Caco-2 (cell line): Measurements from ENCODE around the gene PARD3. TPM values are rescaled to one million over a fixed set of nuclear protein-coding genes. Genes with fewer than 3 reads are reported as not detected.

ENCODE experiments used
- BruUV-seq: library from RNA; stranded (reverse); fragments of 400-500 nt; replicated peaks from 2 replicates; lab custom pipeline; 2021; lab: Mats Ljungman, UMichigan
- CTCF ChIA-PET: fragments of 300-600 bp; sonication (Branson Sonifier 250); formaldehyde crosslinking; loops from one replicate; lab custom pipeline; 2022; ENCODE audit warnings: antibody characterized with exemption; lab: Charles Lee
- POLR2A ChIA-PET: fragments of 300-600 bp; sonication (Branson Sonifier 250); formaldehyde crosslinking; loops from one replicate; lab custom pipeline; 2022; ENCODE audit warnings: antibody characterized with exemption; lab: Charles Lee
- DNase-seq, 2 experiments: peaks; one replicate each; pipeline versions ENCODE4 v3.0.0 to v3.0.0-alpha.2; 2020 to 2022
- H3K27me3 ChIP-seq: replicated peaks from 2 replicates; pipeline ENCODE4 v1.6.0; 2011; ENCODE audit warnings: low read length; ENCODE audit not compliant: control insufficient read depth, insufficient read depth
- H3K36me3 ChIP-seq: 2 replicates; pipeline ENCODE4 v1.5.1; 2011; ENCODE audit warnings: low read length; ENCODE audit not compliant: control insufficient read depth, insufficient read depth
- H3K4me1 ChIP-seq: fragments of 250-450 bp; sonication (Bioruptor Pico); 2 replicates; pipeline ENCODE4 v1.5.1; 2020; ENCODE audit warnings: mild to moderate bottlenecking
- H3K4me3 ChIP-seq: 2 replicates; pipeline ENCODE4 v1.5.1; 2011; ENCODE audit warnings: low read depth, mild to moderate bottlenecking, control low read depth, low read length
- H3K9me3 ChIP-seq: fragments of 250-450 bp; sonication (Bioruptor Pico); 2 replicates; pipeline ENCODE4 v1.5.1; 2020; ENCODE audit warnings: mild to moderate bottlenecking, moderate library complexity
- H3K27ac Mint-ChIP-seq: one replicate; pipeline ENCODE4 v1.8.0; 2022; ENCODE audit warnings: mixed read lengths; ENCODE audit not compliant: unreplicated experiment
- H3K27me3 Mint-ChIP-seq: one replicate; pipeline ENCODE4 v1.8.0; 2022; ENCODE audit warnings: mixed read lengths; ENCODE audit not compliant: insufficient read depth, unreplicated experiment
- H3K36me3 Mint-ChIP-seq: one replicate; pipeline ENCODE4 v1.8.0; 2022; ENCODE audit warnings: mild to moderate bottlenecking, mixed read lengths; ENCODE audit not compliant: insufficient read depth, unreplicated experiment
- H3K4me1 Mint-ChIP-seq: one replicate; pipeline ENCODE4 v1.8.0; 2022; ENCODE audit warnings: low read depth, mixed read lengths; ENCODE audit not compliant: unreplicated experiment
- H3K4me3 Mint-ChIP-seq: one replicate; pipeline ENCODE4 v1.8.0; 2022; ENCODE audit warnings: mild to moderate bottlenecking, moderate library complexity, mixed read lengths; ENCODE audit not compliant: unreplicated experiment
- H3K9me3 Mint-ChIP-seq: one replicate; pipeline ENCODE4 v1.8.0; 2022; ENCODE audit warnings: mixed read lengths; ENCODE audit not compliant: unreplicated experiment
- CTCF ChIP-seq, 2 experiments: fragments of 200-600 bp in 1 of 2; IDR thresholded peaks; 1 replicate in 1 of 2; 2 replicates in 1 of 2; pipeline versions ENCODE4 v1.5.1 to v1.8.0; 2011 to 2022; ENCODE audit warnings: antibody characterized with exemption in 1 of 2, control low read depth in 1 of 2, inconsistent platforms in 1 of 2, low read depth in 1 of 2, low read length in 1 of 2, mild to moderate bottlenecking in 1 of 2, moderate library complexity in 1 of 2; ENCODE audit not compliant: insufficient read depth in 1 of 2, severe bottlenecking in 1 of 2, unreplicated experiment in 1 of 2
- intact Hi-C: fragments of 100-400 bp; cut with micrococcal nuclease; formaldehyde crosslinking; loops from one replicate; pipeline ENCODE4 v1.10.0; 2022; ENCODE audit not compliant: unreplicated experiment
- total RNA-seq: library from RNA; stranded (reverse); gene quantifications from 2 replicates; pipeline ENCODE4 v1.2.3, GENCODE V29; 2022

Gene PARD3
- total RNA-seq, 1 experiment from 2014 or later, result 80.7 TPM

GRCh38 chr10:34850558-34850957, 35.5 kb upstream of the PARD3 start:
- no peaks in the 10 kb centered on the region for H3K9me3 Mint-ChIP-seq
- Histone ChIP-seq H3K27me3 (no peaks in the 10 kb centered on the region), H3K36me3 (no peaks in the 10 kb centered on the region), H3K9me3 (no peaks in the 10 kb centered on the region; the same call in 1 of the 2 replicates), H3K4me1 (peaks cover 4% of the 10 kb centered on the region; the same call in 1 of the 2 replicates), H3K4me3 (no peak overlapping the region)
- no TSS peak for BruUV-seq
- H3K27me3 Mint-ChIP-seq, result peaks cover 3% of the 10 kb centered on the region
- no peak for TF ChIP-seq CTCF (IDR thresholded peaks at IDR 0.05; ENCODE audit: insufficient read depth in 1 of 2, low read depth in 1 of 2, low read length in 1 of 2, severe bottlenecking in 1 of 2, unreplicated experiment in 1 of 2)
- H3K36me3 Mint-ChIP-seq, result no peaks in the 10 kb centered on the region
- POLR2A ChIA-PET, result no interaction called here
- peaks cover 7% of the 10 kb centered on the region for H3K4me1 Mint-ChIP-seq
- intact Hi-C loops, result no loop called here
- no peak overlapping the region for H3K4me3 Mint-ChIP-seq
- no peak for DNase-seq
- no peak overlapping the region for H3K27ac Mint-ChIP-seq
- CTCF ChIA-PET, result no interaction called here

GRCh38 chr10:34850036-34850435, 34.9 kb upstream of the PARD3 start:
- Histone ChIP-seq H3K4me1 (peaks cover 4% of the 10 kb centered on the region; the same call in 1 of the 2 replicates), H3K36me3 (no peaks in the 10 kb centered on the region), H3K9me3 (no peaks in the 10 kb centered on the region; the same call in 1 of the 2 replicates), H3K27me3 (no peaks in the 10 kb centered on the region), H3K4me3 (no peak overlapping the region)
- Mint-ChIP-seq H3K36me3 (no peaks in the 10 kb centered on the region), H3K9me3 (no peaks in the 10 kb centered on the region), H3K27ac (no peak overlapping the region), H3K4me3 (no peak overlapping the region), H3K27me3 (peaks cover 3% of the 10 kb centered on the region), H3K4me1 (peaks cover 7% of the 10 kb centered on the region)
- ChIA-PET CTCF (no interaction called here), POLR2A (no interaction called here)
- DNase-seq, result no peak
- no TSS peak for BruUV-seq
- intact Hi-C loops, result no loop called here
- no peak for TF ChIP-seq CTCF (IDR thresholded peaks at IDR 0.05; ENCODE audit: insufficient read depth in 1 of 2, low read depth in 1 of 2, low read length in 1 of 2, severe bottlenecking in 1 of 2, unreplicated experiment in 1 of 2)

DNA sequence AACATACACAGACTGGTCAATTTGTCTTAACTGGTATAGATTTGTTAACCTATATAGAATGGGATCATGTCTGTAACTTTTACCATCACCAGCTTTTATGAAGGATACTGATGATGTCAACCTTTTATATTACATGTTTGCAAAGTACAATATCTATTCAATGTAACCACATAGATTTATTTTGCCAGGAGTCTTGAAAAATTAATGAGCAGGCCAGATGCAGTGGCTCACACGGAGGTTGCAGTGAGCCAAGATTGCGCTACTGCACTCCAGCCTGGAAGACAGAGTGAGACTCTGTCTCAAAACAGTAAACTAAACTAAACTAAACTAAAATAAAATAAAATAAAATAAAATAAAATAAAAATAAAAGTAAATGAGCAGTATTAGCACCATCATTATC, 30.0 kb upstream of the PARD3 start:
- DNase-seq, result no peak
- H3K27me3 ChIP-seq, result no peaks in the 10 kb centered on the region
- H3K36me3 ChIP-seq, result no peaks in the 10 kb centered on the region
- no peaks in the 10 kb centered on the region for H3K9me3 ChIP-seq
- Mint-ChIP-seq H3K4me1 (no peaks in the 10 kb centered on the region), H3K4me3 (no peak overlapping the region), H3K36me3 (no peaks in the 10 kb centered on the region), H3K27me3 (peaks cover 7% of the 10 kb centered on the region), H3K9me3 (no peaks in the 10 kb centered on the region), H3K27ac (no peak overlapping the region)
- ChIA-PET CTCF (no interaction called here), POLR2A (no interaction called here)
- BruUV-seq, result no TSS peak
- H3K4me1 ChIP-seq, result no peaks in the 10 kb centered on the region
- intact Hi-C loops, result no loop called here
- TF ChIP-seq CTCF (IDR thresholded peaks at IDR 0.05; ENCODE audit: insufficient read depth in 1 of 2, low read depth in 1 of 2, low read length in 1 of 2, severe bottlenecking in 1 of 2, unreplicated experiment in 1 of 2), result no peak
- H3K4me3 ChIP-seq, result no peak overlapping the region
